IMR-90 (cell line): Measurements from ENCODE around the gene AVP. TPM values are rescaled to one million over a fixed set of nuclear protein-coding genes. Genes with fewer than 3 reads are reported as not detected.

ENCODE experiments used
- ATAC-seq: fragments of 200-7000 bp; cut with Tn5 transposase; 2 replicates; pipeline ENCODE4 v1.9.1; 2020; ENCODE audit warnings: low read depth, mild to moderate bottlenecking, moderate library complexity
- BruUV-seq: library from RNA; stranded (reverse); fragments of 400-500 nt; replicated peaks from 2 replicates; lab custom pipeline; 2021; lab: Mats Ljungman, UMichigan
- CTCF ChIA-PET: fragments of 300-600 bp; formaldehyde crosslinking; extraction: SDS; loops from one replicate; lab custom pipeline; 2021; ENCODE audit warnings: antibody characterized with exemption; lab: Yijun Ruan, JAX
- POLR2A ChIA-PET: fragments of 300-600 bp; sonication (Branson Sonifier 250); formaldehyde crosslinking; loops from one replicate; lab custom pipeline; 2022; ENCODE audit warnings: antibody characterized with exemption; ENCODE audit not compliant: unreplicated experiment; lab: Charles Lee
- DNase-seq: peaks from one replicate; pipeline ENCODE4 v3.0.0; 2013
- H2AFZ ChIP-seq: replicated peaks from 2 replicates; pipeline ENCODE3; 2013; ENCODE audit warnings: low read length, mild to moderate bottlenecking; ENCODE audit not compliant: poor library complexity
- H2AK5ac ChIP-seq: 2 replicates; pipeline ENCODE4 v1.6.1; 2013; ENCODE audit warnings: low read depth, low read length, inconsistent platforms
- H2AK9ac ChIP-seq: replicated peaks from 2 replicates; pipeline ENCODE3; 2013; ENCODE audit warnings: mild to moderate bottlenecking, low read depth, low read length, moderate library complexity; ENCODE audit not compliant: poor library complexity
- H2BK120ac ChIP-seq: 2 replicates; pipeline ENCODE4 v1.6.1; 2013; ENCODE audit warnings: low read depth, low read length, inconsistent platforms
- H2BK15ac ChIP-seq: 3 replicates; pipeline ENCODE4 v1.6.1; 2013; ENCODE audit warnings: low read depth, low read length, inconsistent platforms
- H2BK20ac ChIP-seq: 2 replicates; pipeline ENCODE4 v1.6.1; 2013; ENCODE audit warnings: low read depth, mild to moderate bottlenecking, inconsistent platforms, low read length, moderate library complexity
- H2BK5ac ChIP-seq: 2 replicates; pipeline ENCODE4 v1.6.1; 2013; ENCODE audit warnings: mild to moderate bottlenecking, low read depth, low read length, inconsistent platforms; ENCODE audit not compliant: poor library complexity, severe bottlenecking
- H3K14ac ChIP-seq: replicated peaks from 2 replicates; pipeline ENCODE4 v1.6.1; 2013; ENCODE audit warnings: low read depth, low read length, inconsistent platforms
- H3K18ac ChIP-seq: 2 replicates; pipeline ENCODE4 v1.6.1; 2013; ENCODE audit warnings: low read depth, low read length, control low read depth
- H3K23ac ChIP-seq: 2 replicates; pipeline ENCODE4 v1.6.1; 2013; ENCODE audit warnings: low read depth, low read length, inconsistent platforms
- H3K27ac ChIP-seq: 2 replicates; pipeline ENCODE4 v1.5.1; 2013; ENCODE audit warnings: mild to moderate bottlenecking, control low read depth, low read length; ENCODE audit not compliant: insufficient read depth
- H3K27me3 ChIP-seq: 2 replicates; pipeline ENCODE4 v1.6.1; 2013; ENCODE audit warnings: low read length; ENCODE audit not compliant: control insufficient read depth, insufficient read depth
- H3K36me3 ChIP-seq: 2 replicates; pipeline ENCODE4 v1.6.1; 2013; ENCODE audit warnings: low read length, mixed read lengths; ENCODE audit not compliant: control insufficient read depth, insufficient read depth
- H3K4ac ChIP-seq: 2 replicates; pipeline ENCODE4 v1.6.1; 2013; ENCODE audit warnings: low read depth, low read length, inconsistent platforms
- H3K4me1 ChIP-seq: 2 replicates; pipeline ENCODE4 v1.6.1; 2013; ENCODE audit warnings: low read length, mixed read lengths; ENCODE audit not compliant: control insufficient read depth, insufficient read depth
- H3K4me2 ChIP-seq: 2 replicates; pipeline ENCODE4 v1.6.1; 2013; ENCODE audit warnings: low read depth, mild to moderate bottlenecking, control low read depth, low read length, moderate library complexity
- H3K4me3 ChIP-seq: 2 replicates; pipeline ENCODE4 v1.5.1; 2013; ENCODE audit warnings: low read depth, mild to moderate bottlenecking, control low read depth, low read length, moderate library complexity; ENCODE audit not compliant: insufficient read depth
- H3K56ac ChIP-seq: 2 replicates; pipeline ENCODE4 v1.6.1; 2013; ENCODE audit warnings: low read length, inconsistent platforms; ENCODE audit not compliant: insufficient read depth; ENCODE audit errors: extremely low read depth
- H3K79me1 ChIP-seq, 2 experiments: 2 replicates each; pipeline ENCODE4 v1.6.1; 2013; ENCODE audit warnings: low read length in 2 of 2, inconsistent platforms in 1 of 2, low read depth in 1 of 2
- H3K9ac ChIP-seq: 2 replicates; pipeline ENCODE4 v1.6.1; 2013; ENCODE audit warnings: low read depth, low read length, control low read depth
- H3K9me1 ChIP-seq: 2 replicates; pipeline ENCODE4 v1.6.1; 2013; ENCODE audit warnings: low read length, inconsistent platforms; ENCODE audit not compliant: insufficient read depth
- H3K9me3 ChIP-seq: 2 replicates; pipeline ENCODE4 v1.6.1; 2013; ENCODE audit warnings: low read length; ENCODE audit not compliant: control insufficient read depth, insufficient read depth
- H4K20me1 ChIP-seq: 2 replicates; pipeline ENCODE4 v1.6.1; 2013; ENCODE audit warnings: low read length, inconsistent platforms; ENCODE audit not compliant: insufficient read depth
- H4K5ac ChIP-seq: 2 replicates; pipeline ENCODE4 v1.6.1; 2013; ENCODE audit warnings: mild to moderate bottlenecking, low read depth, low read length, control low read depth
- H4K8ac ChIP-seq, 2 experiments: 2 replicates each; pipeline ENCODE4 v1.6.1; 2013; ENCODE audit warnings: low read depth in 2 of 2, low read length in 2 of 2, control low read depth in 1 of 2, inconsistent platforms in 1 of 2
- H4K91ac ChIP-seq: 2 replicates; pipeline ENCODE4 v1.6.1; 2013; ENCODE audit warnings: low read depth, low read length, inconsistent platforms; ENCODE audit not compliant: insufficient read depth
- FOS ChIP-seq: fragments of 150-350 bp; IDR thresholded peaks from 2 replicates; pipeline ENCODE4 v1.6.1; 2016; ENCODE audit warnings: low read depth, low read length
- MAFK ChIP-seq: IDR thresholded peaks from 2 replicates; pipeline ENCODE4 v1.6.1; 2012; ENCODE audit warnings: low read depth, low read length, improper control_type of control experiment
- POLR2A ChIP-seq: IDR thresholded peaks from 2 replicates; pipeline ENCODE4 v1.6.1; 2012; ENCODE audit warnings: mild to moderate bottlenecking, low read depth, low read length
- WGBS, 2 experiments: methylation state at CpG; one replicate each; pipeline versions ENCODE4 v1.1.5 to v1.1.7; 2013; ENCODE audit warnings: missing lambda C conversion rate in 2 of 2; ENCODE audit not compliant: insufficient read length in 1 of 2; ENCODE audit errors: extremely low coverage in 2 of 2; 5-methylcytosine and 5-hydroxymethylcytosine counted together
- dilution Hi-C: fragments of 300-500 bp; cut with HindIII; formaldehyde crosslinking; loops from one replicate; pipeline ENCODE4 v1.14.3; 2018; ENCODE audit warnings: low sequenced_read_pairs; ENCODE audit not compliant: unreplicated experiment
- in situ Hi-C: fragments of 300-500 bp; cut with MboI; formaldehyde crosslinking; loops from 3 replicates; pipeline ENCODE4 v1.14.3; 2019; ENCODE audit warnings: low sequenced_read_pairs, inconsistent platforms, mixed read lengths
- intact Hi-C: fragments of 100-400 bp; cut with micrococcal nuclease; formaldehyde crosslinking; loops from 2 replicates; pipeline ENCODE4 v1.10.0; 2022
- polyA plus RNA-seq, 3 experiments: library from polyadenylated mRNA; depleted of rRNA; stranded (reverse); fragments of >200 nt; gene quantifications; 2 replicates each; pipeline ENCODE4 v1.2.3, GENCODE V29; 2012; ENCODE audit warnings: low replicate concordance in 1 of 3
- total RNA-seq: library from RNA; depleted of rRNA; stranded (reverse); fragments of >200 nt; gene quantifications from 2 replicates; pipeline ENCODE4 v1.2.3, GENCODE V29; 2012

AVP gene
- total and polyA plus RNA-seq, 2 of the 4 experiments (the other 2 are of a cell fraction): not detected

DNA sequence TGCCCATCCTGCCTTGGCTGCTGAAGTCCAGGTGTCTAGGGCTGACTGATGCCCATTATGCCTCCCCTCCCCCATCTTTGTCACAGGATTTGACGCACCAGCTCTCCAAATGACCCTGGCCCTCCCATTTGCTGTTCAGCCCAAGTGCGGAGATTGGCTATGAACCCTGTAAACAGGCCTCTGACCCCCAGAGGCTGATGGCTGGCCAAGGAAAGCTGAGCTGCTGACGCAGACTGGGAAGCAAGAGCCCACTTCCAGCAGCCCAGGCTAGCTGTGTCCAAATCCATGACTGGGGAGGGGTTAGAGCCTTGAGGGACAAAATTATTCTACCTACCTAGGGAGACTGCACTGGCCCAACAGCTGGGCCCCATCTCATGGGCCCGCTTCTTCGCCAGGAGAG is 41.9 kb downstream of the AVP start:
- intact Hi-C loops: no loop called here
- CTCF ChIA-PET: interaction anchor here (0.7 kb wide), 1 partner anchor 42 kb away, joined by 3 read pairs; no protein-coding TSS in a partner anchor
- Histone ChIP-seq H3K18ac (no peak overlapping the region), H3K79me1 (peaks cover 10 to 16% of the 10 kb centered on the region in 2 experiments), H3K4ac (no peak overlapping the region), H2BK5ac (no peak overlapping the region), H2BK120ac (no peak overlapping the region), H2BK20ac (no peak overlapping the region), H2AFZ (no peak overlapping the region), H4K91ac (no peak overlapping the region), H3K9me1 (peaks cover 21% of the 10 kb centered on the region), H4K5ac (no peak overlapping the region), H3K27ac (no peak overlapping the region), H2AK5ac (no peak overlapping the region), H3K27me3 (no peaks in the 10 kb centered on the region), H4K20me1 (peaks cover 8% of the 10 kb centered on the region), H2BK15ac (no peak overlapping the region), H3K4me1 (peaks cover 13% of the 10 kb centered on the region), H3K23ac (no peak overlapping the region), H2AK9ac (peak overlapping the region; percentile 14), H3K36me3 (peaks cover 25% of the 10 kb centered on the region), H3K4me2 (no peak overlapping the region), H3K9ac (no peak overlapping the region), H4K8ac (no peak overlapping the region), H3K9me3 (no peaks in the 10 kb centered on the region), H3K4me3 (no peak overlapping the region), H3K56ac (no peak overlapping the region), H3K14ac (no peak overlapping the region)
- DNase-seq (no peak), ATAC-seq (no peak)
- no peak for TF ChIP-seq POLR2A
- TF ChIP-seq MAFK: no peak
- TF ChIP-seq FOS: no peak
- dilution Hi-C loops: no loop called here
- in situ Hi-C loops: no loop called here
- POLR2A ChIA-PET: no interaction called here
- BruUV-seq: no TSS peak
- 60% methylated on average over 1 of the region's 5 CpGs; no CpG with 5 or more reads in 1 of the 2 experiments for WGBS, 2 experiments
